Natural killer cell (primary cell): Measurements from ENCODE around the gene PGAP6. TPM values are rescaled to one million over a fixed set of nuclear protein-coding genes. Genes with fewer than 3 reads are reported as not detected.

ENCODE experiments used
- ATAC-seq, 3 donors: fragments of 150-1000 bp in 2 of 3; fragments of 200-7000 bp in 1 of 3; cut with Tn5 transposase; 1 replicate in 1 of 3; 2 replicates in 2 of 3; pipeline ENCODE4 v1.10.0; 2021; ENCODE audit warnings: mild to moderate bottlenecking in 2 of 3, moderate library complexity in 2 of 3
- DNase-seq, 2 donors: peaks; one replicate each; pipeline versions ENCODE4 v3.0.0 to v3.0.0-alpha.2; 2013 to 2021; ENCODE audit warnings: mixed read lengths in 1 of 2
- H3K27ac ChIP-seq: one replicate; pipeline ENCODE4 v1.5.1; 2013; ENCODE audit warnings: mild to moderate bottlenecking, low read length
- H3K27me3 ChIP-seq: one replicate; pipeline ENCODE4 v1.6.1; 2013; ENCODE audit warnings: low read length; ENCODE audit not compliant: control insufficient read depth, insufficient read depth
- H3K36me3 ChIP-seq: one replicate; pipeline ENCODE4 v1.6.1; 2013; ENCODE audit warnings: low read length; ENCODE audit not compliant: control insufficient read depth, insufficient read depth
- H3K4me1 ChIP-seq: one replicate; pipeline ENCODE4 v1.6.1; 2013; ENCODE audit warnings: low read length; ENCODE audit not compliant: control insufficient read depth, insufficient read depth
- H3K4me3 ChIP-seq: one replicate; pipeline ENCODE4 v1.5.1; 2013; ENCODE audit warnings: low read length
- H3K9me3 ChIP-seq: one replicate; pipeline ENCODE4 v1.6.1; 2013; ENCODE audit warnings: low read length; ENCODE audit not compliant: control insufficient read depth, insufficient read depth
- H3K27ac Mint-ChIP-seq, 2 donors: one replicate each; pipeline ENCODE4 v1.8.0; 2022; ENCODE audit warnings: mild to moderate bottlenecking in 2 of 2, mixed read lengths in 2 of 2, moderate library complexity in 1 of 2
- H3K27me3 Mint-ChIP-seq, 2 donors: one replicate each; pipeline ENCODE4 v1.8.0; 2022; ENCODE audit warnings: low read depth in 2 of 2, mixed read lengths in 2 of 2
- H3K36me3 Mint-ChIP-seq: one replicate; pipeline ENCODE4 v1.8.0; 2022; ENCODE audit warnings: mixed read lengths
- H3K4me1 Mint-ChIP-seq, 2 donors: one replicate each; pipeline ENCODE4 v1.8.0; 2022; ENCODE audit warnings: mixed read lengths in 2 of 2
- H3K4me3 Mint-ChIP-seq: one replicate; pipeline ENCODE4 v1.8.0; 2022; ENCODE audit warnings: mild to moderate bottlenecking, moderate library complexity, mixed read lengths
- H3K9me3 Mint-ChIP-seq, 2 donors: one replicate each; pipeline ENCODE4 v1.8.0; 2022; ENCODE audit warnings: mixed read lengths in 2 of 2
- CTCF ChIP-seq: fragments of 200-600 bp; IDR thresholded peaks from one replicate; pipeline ENCODE4 v1.8.0; 2022; ENCODE audit warnings: antibody characterized with exemption
- WGBS: methylation state at CpG from one replicate; pipeline ENCODE4 v1.1.7; 2013; ENCODE audit warnings: missing lambda C conversion rate; ENCODE audit not compliant: insufficient coverage; 5-methylcytosine and 5-hydroxymethylcytosine counted together
- intact Hi-C: fragments of 100-400 bp; cut with micrococcal nuclease; formaldehyde crosslinking; loops from one replicate; pipeline ENCODE4 v1.14.2; 2022
- total RNA-seq, 4 donors: library from RNA; stranded (reverse); fragments of 120-200 nt in 1 of 4; gene quantifications; one replicate each; pipeline versions ENCODE4 v1.2.3 to v1.2.4, GENCODE V29; 2013 to 2022

Gene PGAP6
- total RNA-seq, 3 donors from 2014 or later (not counting 1 experiment from before 2014, with no cell fraction given) = 48.0 to 66.7 (median 54.2) TPM

- ATAC-seq (peak in 2 of 3 donors; percentile 19 to 46), DNase-seq (peak; percentile 51 to 70)
- TF ChIP-seq CTCF = no peak
- Mint-ChIP-seq H3K4me1 (peaks cover 10 to 22% of the 10 kb centered on the region in 2 donors), H3K27me3 (no peaks in the 10 kb centered on the region), H3K36me3 (no peaks in the 10 kb centered on the region), H3K9me3 (no peaks in the 10 kb centered on the region), H3K27ac (peak overlapping the region; percentile 73 to 77), H3K4me3 (peak overlapping the region; percentile 86)
- Histone ChIP-seq H3K4me1 (peaks cover 46% of the 10 kb centered on the region), H3K36me3 (no peaks in the 10 kb centered on the region), H3K4me3 (peak overlapping the region; percentile 8), H3K9me3 (no peaks in the 10 kb centered on the region), H3K27ac (peak overlapping the region; percentile 15), H3K27me3 (no peaks in the 10 kb centered on the region)
- intact Hi-C loops = no loop called here
- 23% methylated on average over 33 of the region's 33 CpGs for WGBS
Observed at GRCh38 chr16:383326-384051, 1.7 kb upstream of the PGAP6 start.

- Histone ChIP-seq H3K4me3 (peak overlapping the region; percentile 62), H3K9me3 (no peaks in the 10 kb centered on the region), H3K36me3 (peaks cover 11% of the 10 kb centered on the region), H3K4me1 (peaks cover 46% of the 10 kb centered on the region), H3K27me3 (no peaks in the 10 kb centered on the region), H3K27ac (peak overlapping the region; percentile 5)
- Mint-ChIP-seq H3K27ac (no peak overlapping the region), H3K36me3 (no peaks in the 10 kb centered on the region), H3K9me3 (no peaks in the 10 kb centered on the region), H3K4me1 (peaks cover 10 to 24% of the 10 kb centered on the region in 2 donors), H3K27me3 (no peaks in the 10 kb centered on the region), H3K4me3 (peak overlapping the region; percentile 72)
- no peak for TF ChIP-seq CTCF
- ATAC-seq (peak in 2 of 3 donors; percentile 2 to 30), DNase-seq (no peak)
- WGBS = 2% methylated on average over 73 of the region's 73 CpGs
- intact Hi-C loops = no loop called here
Observed at GRCh38 chr16:381012-381788, 578 bp downstream of the PGAP6 start.

GRCh38 chr16:380762-381011 lies 1.1 kb downstream of the PGAP6 start:
- H3K27me3 Mint-ChIP-seq = no peaks in the 10 kb centered on the region
- peaks cover 46% of the 10 kb centered on the region for H3K4me1 ChIP-seq
- H3K4me3 ChIP-seq = peak overlapping the region; percentile 62

More at GRCh38 chr16:380762-381011, 1.1 kb downstream of the PGAP6 start:
- ATAC-seq (no peak), DNase-seq (no peak)
- intact Hi-C loops = no loop called here
- H3K9me3 Mint-ChIP-seq = no peaks in the 10 kb centered on the region
- H3K27ac Mint-ChIP-seq = no peak overlapping the region
- Histone ChIP-seq H3K36me3 (peaks cover 15% of the 10 kb centered on the region), H3K27ac (peak overlapping the region; percentile 5), H3K27me3 (no peaks in the 10 kb centered on the region), H3K9me3 (no peaks in the 10 kb centered on the region)
- no peaks in the 10 kb centered on the region for H3K36me3 Mint-ChIP-seq
- TF ChIP-seq CTCF = no peak
- peak overlapping the region; percentile 81 for H3K4me3 Mint-ChIP-seq
- H3K4me1 Mint-ChIP-seq = peaks cover 10 to 24% of the 10 kb centered on the region in 2 donors
- WGBS = 19% methylated on average over 12 of the region's 12 CpGs
